Measurements from ENCODE around the gene ESR2. TPM values are rescaled to one million over a fixed set of nuclear protein-coding genes. Genes with fewer than 3 reads are reported as not detected.

Gene ESR2
- total and polyA plus RNA-seq, 12 donors: 0.12 to 1.6 (median 0.73) TPM

DNA sequence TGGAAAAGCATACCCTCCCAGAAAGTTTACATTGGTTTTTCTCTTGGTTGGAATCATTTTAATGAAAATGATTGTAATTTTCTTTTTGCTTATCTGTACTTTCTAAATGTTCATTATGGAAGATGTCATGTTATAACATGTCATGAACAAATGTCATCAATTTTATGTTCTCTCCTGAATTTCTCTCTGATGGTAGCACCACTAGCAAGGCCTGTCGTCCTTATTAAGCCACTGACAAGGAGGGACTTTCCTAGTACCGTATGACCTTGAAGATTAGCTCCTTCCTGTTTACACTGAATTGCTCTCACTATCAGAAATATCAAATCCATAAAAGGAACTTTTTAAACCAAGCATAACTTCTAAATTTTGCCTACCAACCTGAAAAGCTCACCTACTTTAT lies 99.0 kb downstream of the ESR2 start:
- Histone ChIP-seq H3K27me3 (no peaks in the 10 kb centered on the region), H3K9me3 (no peaks in the 10 kb centered on the region), H3K4me1 (peaks cover 4 to 60% (median 44%) of the 10 kb centered on the region in 9 donors), H3K27ac (peak overlapping the region in 9 of 10 donors; percentile 0 to 88 (median 75)), H3K4me3 (no peak overlapping the region), H3K36me3 (peaks cover 0 to 32% (median 0%) of the 10 kb centered on the region in 9 donors)
- DNase-seq (no peak), ATAC-seq (no peak)
- TF ChIP-seq, protein P1, sequence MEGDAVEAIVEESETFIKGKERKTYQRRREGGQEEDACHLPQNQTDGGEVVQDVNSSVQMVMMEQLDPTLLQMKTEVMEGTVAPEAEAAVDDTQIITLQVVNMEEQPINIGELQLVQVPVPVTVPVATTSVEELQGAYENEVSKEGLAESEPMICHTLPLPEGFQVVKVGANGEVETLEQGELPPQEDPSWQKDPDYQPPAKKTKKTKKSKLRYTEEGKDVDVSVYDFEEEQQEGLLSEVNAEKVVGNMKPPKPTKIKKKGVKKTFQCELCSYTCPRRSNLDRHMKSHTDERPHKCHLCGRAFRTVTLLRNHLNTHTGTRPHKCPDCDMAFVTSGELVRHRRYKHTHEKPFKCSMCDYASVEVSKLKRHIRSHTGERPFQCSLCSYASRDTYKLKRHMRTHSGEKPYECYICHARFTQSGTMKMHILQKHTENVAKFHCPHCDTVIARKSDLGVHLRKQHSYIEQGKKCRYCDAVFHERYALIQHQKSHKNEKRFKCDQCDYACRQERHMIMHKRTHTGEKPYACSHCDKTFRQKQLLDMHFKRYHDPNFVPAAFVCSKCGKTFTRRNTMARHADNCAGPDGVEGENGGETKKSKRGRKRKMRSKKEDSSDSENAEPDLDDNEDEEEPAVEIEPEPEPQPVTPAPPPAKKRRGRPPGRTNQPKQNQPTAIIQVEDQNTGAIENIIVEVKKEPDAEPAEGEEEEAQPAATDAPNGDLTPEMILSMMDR (IDR thresholded peaks at IDR 0.05): no peak
- intact Hi-C loops (cut with DNase I): no loop called here
- 12 to 24% methylated on average over 2 of the region's 2 CpGs for WGBS, 2 donors

DNA sequence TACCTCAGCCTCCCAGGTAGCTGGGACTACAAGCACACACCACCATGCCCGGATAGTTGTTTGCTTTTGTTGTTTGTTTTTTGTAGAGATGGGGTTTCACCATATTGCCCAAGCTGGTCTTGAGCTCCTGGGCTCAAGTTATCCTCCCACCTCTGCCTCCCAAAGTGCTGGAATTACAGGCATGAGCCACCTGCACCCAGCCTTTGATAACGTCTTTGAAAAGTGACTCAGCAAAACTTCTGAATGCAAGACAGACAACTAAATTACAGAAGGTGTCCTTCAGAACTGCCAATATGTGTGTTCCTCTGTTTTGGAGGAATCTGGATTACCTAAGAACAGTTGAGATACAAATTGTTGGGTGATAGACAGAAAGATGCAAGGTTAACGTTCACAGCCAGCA lies 99.8 kb downstream of the ESR2 start:
- DNase-seq (no peak), ATAC-seq (no peak)
- TF ChIP-seq, protein P1 (IDR thresholded peaks at IDR 0.05): no peak
- 69 to 72% methylated on average over 3 of the region's 3 CpGs for WGBS, 2 donors
- no peaks in the 10 kb centered on the region for H3K27me3 ChIP-seq
- peak overlapping the region in 8 of 10 donors; percentile 1 to 88 (median 77) for H3K27ac ChIP-seq
- H3K9me3 ChIP-seq: no peaks in the 10 kb centered on the region
- no peak overlapping the region for H3K4me3 ChIP-seq
- intact Hi-C loops (cut with DNase I): no loop called here
- peaks cover 0 to 40% (median 1%) of the 10 kb centered on the region in 9 donors for H3K36me3 ChIP-seq
- H3K4me1 ChIP-seq: peaks cover 4 to 52% (median 38%) of the 10 kb centered on the region in 9 donors

DNA sequence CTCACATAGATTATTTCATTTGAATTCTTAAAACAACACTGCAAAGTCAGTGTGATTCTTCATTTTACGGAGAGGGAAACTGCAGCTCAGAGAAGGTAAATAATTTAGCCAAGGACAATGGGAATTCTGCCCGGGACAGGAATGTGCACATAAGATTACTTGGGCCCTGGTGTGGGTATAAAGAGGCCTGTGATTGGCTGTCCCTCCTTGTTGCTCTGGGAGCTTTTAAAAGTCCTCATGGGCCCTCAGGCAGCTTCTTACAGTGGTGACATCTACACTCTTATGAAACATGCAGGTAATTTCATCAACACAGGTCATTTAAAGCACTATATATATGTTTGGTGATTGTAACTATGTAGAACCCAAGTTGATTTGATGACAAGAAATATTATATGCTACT lies 100.3 kb downstream of the ESR2 start:
- Histone ChIP-seq H3K4me1 (peaks cover 0 to 46% (median 35%) of the 10 kb centered on the region in 9 donors), H3K27ac (peak overlapping the region in 6 of 10 donors; percentile 9 to 87 (median 59)), H3K4me3 (no peak overlapping the region), H3K9me3 (no peaks in the 10 kb centered on the region), H3K27me3 (no peaks in the 10 kb centered on the region), H3K36me3 (peaks cover 0 to 46% (median 3%) of the 10 kb centered on the region in 9 donors)
- intact Hi-C loops (cut with DNase I): no loop called here
- WGBS, 2 donors: 37 to 62% methylated on average over 2 of the region's 2 CpGs
- TF ChIP-seq, protein P1 (IDR thresholded peaks at IDR 0.05): no peak
- peak in 4 of 8 donors; percentile 37 to 56 (median 49) for ATAC-seq
- no peak for DNase-seq

DNA sequence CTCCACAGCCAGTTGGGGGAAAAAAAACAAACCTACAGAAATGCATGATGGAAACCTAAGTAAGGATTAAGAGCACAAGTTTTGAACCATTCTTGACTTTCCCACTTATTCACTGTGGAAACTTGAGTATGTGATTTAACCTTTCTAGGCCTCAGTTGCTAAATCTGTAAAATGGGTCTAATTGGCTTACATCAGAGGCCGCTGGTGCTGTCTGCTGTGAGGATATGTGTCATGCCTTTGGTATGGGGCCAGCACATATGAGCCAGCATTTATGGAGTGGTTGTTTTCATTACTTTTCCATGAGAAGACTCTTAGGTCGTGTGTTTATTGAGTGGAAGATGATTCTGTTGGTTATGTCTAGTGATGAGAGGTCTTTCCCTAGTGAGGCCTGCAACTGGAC lies 102.4 kb downstream of the ESR2 start:
- Histone ChIP-seq H3K4me1 (peaks cover 0 to 31% (median 24%) of the 10 kb centered on the region in 9 donors), H3K27ac (no peak overlapping the region), H3K4me3 (no peak overlapping the region), H3K36me3 (peaks cover 0 to 66% (median 8%) of the 10 kb centered on the region in 9 donors), H3K27me3 (no peaks in the 10 kb centered on the region), H3K9me3 (no peaks in the 10 kb centered on the region)
- DNase-seq (no peak), ATAC-seq (no peak)
- TF ChIP-seq, protein P1 (IDR thresholded peaks at IDR 0.05): no peak
- intact Hi-C loops (cut with DNase I): no loop called here
- WGBS, 2 donors: 73 to 78% methylated on average over 2 of the region's 2 CpGs
